Measurements from ENCODE around the gene UBAP1L. TPM values are rescaled to one million over a fixed set of nuclear protein-coding genes. Genes with fewer than 3 reads are reported as not detected.

UBAP1L gene
- total and polyA plus RNA-seq, 10 donors, result 2.5 to 11.2 (median 7.0) TPM

- Histone ChIP-seq H3K4me3 (no peak overlapping the region), H3K27me3 (replicated peaks in 1 of 7) (peaks cover 0 to 45% (median 6%) of the 10 kb centered on the region in 7 donors), H3K36me3 (no peaks in the 10 kb centered on the region), H3K9me3 (no peaks in the 10 kb centered on the region), H3K27ac (peak overlapping the region in 6 of 8 donors; percentile 9 to 59 (median 46)), H3K4me1 (peaks cover 0 to 75% (median 24%) of the 10 kb centered on the region in 6 donors)
- WGBS, 5 donors, result 74 to 85% (median 80%) methylated on average over 7 of the region's 7 CpGs
- TF ChIP-seq POLR2A (IDR thresholded peaks at IDR 0.05) (no peak), POLR2AphosphoS5 (IDR thresholded peaks at IDR 0.05) (no peak), CTCF (IDR thresholded peaks at IDR 0.05 in 8 of 11, conservative IDR thresholded peaks at IDR 0.05 in 3 of 11) (no peak)
- no peak for DNase-seq
- intact Hi-C loops (cut with DNase I; ENCODE audit: low total_unique reads), result no loop called here
Measured at GRCh38 chr15:65084500-65085206, 30.3 kb downstream of the UBAP1L start.

GRCh38 chr15:65083262-65083701 lies 31.7 kb downstream of the UBAP1L start:
- no peaks in the 10 kb centered on the region for H3K36me3 ChIP-seq

GRCh38 chr15:65082303-65082953 lies 32.6 kb downstream of the UBAP1L start:
- WGBS, 5 donors, result 8 to 11% (median 9%) methylated on average over 7 of the region's 7 CpGs
- peaks cover 0 to 67% (median 13%) of the 10 kb centered on the region in 7 donors for H3K27me3 ChIP-seq (replicated peaks in 1 of 7)
- TF ChIP-seq CTCF (IDR thresholded peaks at IDR 0.05 in 8 of 11, conservative IDR thresholded peaks at IDR 0.05 in 3 of 11) (no peak), POLR2A (IDR thresholded peaks at IDR 0.05) (no peak), POLR2AphosphoS5 (IDR thresholded peaks at IDR 0.05) (peak in 2 of 3 donors; percentile 39 to 60)
- peak overlapping the region in 5 of 8 donors; percentile 26 to 58 (median 31) for H3K27ac ChIP-seq
- intact Hi-C loops (cut with DNase I; ENCODE audit: low total_unique reads), result no loop called here
- no peak overlapping the region for H3K4me3 ChIP-seq
- peaks cover 3 to 63% (median 28%) of the 10 kb centered on the region in 6 donors for H3K4me1 ChIP-seq
- no peak for DNase-seq
- H3K36me3 ChIP-seq, result no peaks in the 10 kb centered on the region
- no peaks in the 10 kb centered on the region for H3K9me3 ChIP-seq

More at GRCh38 chr15:65083262-65083701, 31.7 kb downstream of the UBAP1L start:
- peaks cover 0 to 62% (median 22%) of the 10 kb centered on the region in 6 donors for H3K4me1 ChIP-seq
- no peak overlapping the region for H3K4me3 ChIP-seq
- peak overlapping the region in 4 of 8 donors; percentile 38 to 58 (median 43) for H3K27ac ChIP-seq
- intact Hi-C loops (cut with DNase I; ENCODE audit: low total_unique reads), result no loop called here
- 60 to 80% (median 71%) methylated on average over 6 to 7 of the region's 7 CpGs for WGBS, 5 donors
- no peak for DNase-seq
- peaks cover 0 to 58% (median 6%) of the 10 kb centered on the region in 7 donors for H3K27me3 ChIP-seq (replicated peaks in 1 of 7)
- TF ChIP-seq CTCF (IDR thresholded peaks at IDR 0.05 in 8 of 11, conservative IDR thresholded peaks at IDR 0.05 in 3 of 11) (no peak), POLR2AphosphoS5 (IDR thresholded peaks at IDR 0.05) (no peak), POLR2A (IDR thresholded peaks at IDR 0.05) (no peak)
- no peaks in the 10 kb centered on the region for H3K9me3 ChIP-seq

- no peak for TF ChIP-seq CTCF (IDR thresholded peaks at IDR 0.05 in 8 of 11, conservative IDR thresholded peaks at IDR 0.05 in 3 of 11)
- TF ChIP-seq POLR2AphosphoS5 (IDR thresholded peaks at IDR 0.05), result no peak
- no peak for TF ChIP-seq POLR2A (IDR thresholded peaks at IDR 0.05)
- Histone ChIP-seq H3K27ac (peak overlapping the region in 4 of 8 donors; percentile 29 to 58 (median 38)), H3K27me3 (replicated peaks in 1 of 7) (peaks cover 0 to 73% (median 20%) of the 10 kb centered on the region in 7 donors), H3K36me3 (no peaks in the 10 kb centered on the region), H3K4me3 (no peak overlapping the region), H3K9me3 (no peaks in the 10 kb centered on the region), H3K4me1 (peaks cover 3 to 59% (median 28%) of the 10 kb centered on the region in 6 donors)
- intact Hi-C loops (cut with DNase I; ENCODE audit: low total_unique reads), result no loop called here
- DNase-seq, result no peak
- 69 to 85% (median 71%) methylated on average over 5 of the region's 5 CpGs for WGBS, 5 donors
Measured at GRCh38 chr15:65081758-65082157, 33.2 kb downstream of the UBAP1L start.
